HG02642 (cell line): Measurements from ENCODE around the gene C8G.

ENCODE experiments used
- ATAC-seq: cut with Tn5 transposase; IDR thresholded peaks from one replicate; pipeline ENCODE4 v1.9.1; 2021; ENCODE audit warnings: mild to moderate bottlenecking; ENCODE audit not compliant: unreplicated experiment, poor library complexity

C8G gene

GRCh38 chr9:136952321-136952850 is 7.3 kb downstream of the C8G start:
- no peak for ATAC-seq

- ATAC-seq = no peak
These were observed 8.1 kb downstream of the C8G start for GRCh38 chr9:136952876-136953770.

- ATAC-seq = no peak
These were observed 8.8 kb downstream of the C8G start for GRCh38 chr9:136953771-136954269.

- no peak for ATAC-seq
These were observed 9.4 kb downstream of the C8G start for GRCh38 chr9:136954270-136955083.

DNA sequence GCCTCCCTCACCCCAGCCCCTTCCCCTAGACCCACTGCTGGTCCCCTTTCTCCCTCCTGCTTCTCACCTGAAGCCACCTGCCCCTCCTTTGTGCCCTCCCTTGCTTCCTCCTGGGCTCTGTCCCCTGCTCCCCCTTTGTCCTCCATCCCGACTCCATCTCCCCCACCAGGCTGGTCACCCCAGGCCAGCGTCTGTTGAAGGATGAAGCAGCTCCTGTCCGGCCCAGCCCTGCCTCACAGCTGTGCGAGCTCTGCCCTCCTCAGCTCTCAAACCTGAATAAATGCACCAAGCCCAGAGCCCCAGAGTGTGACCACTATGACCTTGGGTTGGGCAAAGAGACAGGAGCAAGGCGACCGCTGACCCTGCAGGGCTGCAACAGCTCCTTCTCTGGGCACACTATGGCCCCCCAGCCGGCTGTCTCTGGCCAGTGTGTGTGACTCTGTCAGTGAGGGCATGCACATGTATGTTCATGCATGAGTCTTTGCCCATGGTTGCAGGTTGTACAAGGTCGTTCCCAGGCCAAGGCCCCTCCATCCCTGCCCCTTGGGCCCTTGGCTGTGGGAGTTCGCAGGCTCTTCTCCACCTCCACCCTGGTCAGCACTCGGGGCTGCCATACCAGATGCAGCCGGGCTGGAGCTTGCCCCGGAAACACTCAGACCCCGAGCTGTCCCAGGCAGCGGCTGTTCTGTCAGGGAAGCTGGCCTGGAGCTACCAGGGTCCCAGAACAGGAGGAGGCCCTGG is 10.3 kb downstream of the C8G start:
- ATAC-seq = no peak

- no peak for ATAC-seq
These were observed 10.9 kb downstream of the C8G start for GRCh38 chr9:136955943-136956335.

DNA sequence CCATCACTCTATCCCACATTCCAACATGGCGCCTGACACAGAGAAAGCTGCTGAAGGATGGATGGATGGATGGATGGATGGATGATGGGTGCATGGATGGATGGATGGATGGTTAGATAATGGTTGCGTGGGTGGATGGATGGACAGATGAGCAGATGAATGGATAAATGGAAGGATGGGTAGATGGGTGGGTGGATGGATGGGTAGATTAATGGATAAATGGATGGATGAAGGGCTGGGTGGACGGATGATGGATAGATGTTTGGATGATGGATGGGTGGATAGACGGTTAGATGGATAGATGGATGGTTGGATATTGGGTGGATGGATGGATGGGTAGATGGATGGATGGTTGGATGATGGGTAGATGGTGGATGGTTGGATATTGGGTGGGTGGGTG is 11.6 kb downstream of the C8G start:
- ATAC-seq = no peak

GRCh38 chr9:136957461-136957860 is 12.4 kb downstream of the C8G start:
- no peak for ATAC-seq

DNA sequence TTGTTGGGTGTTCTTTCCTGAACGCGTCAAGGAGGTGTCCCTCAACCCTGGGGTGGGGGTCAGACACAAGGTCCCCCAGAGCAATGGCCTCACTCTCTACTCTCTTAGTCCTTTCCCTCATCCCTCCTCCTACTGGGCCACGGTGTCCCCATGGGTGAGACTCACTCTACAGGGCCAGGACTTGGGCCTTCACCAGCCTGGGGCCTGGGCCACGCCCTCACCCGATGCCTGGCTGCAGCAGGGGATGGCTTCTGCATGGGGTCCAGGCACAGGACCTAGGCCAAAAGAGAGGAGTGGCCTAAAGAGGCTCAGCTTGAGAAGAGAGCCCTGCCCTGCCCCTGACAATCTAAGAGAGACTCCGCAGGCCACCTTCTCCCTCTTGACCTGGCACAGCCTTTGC is 12.9 kb downstream of the C8G start:
- no peak for ATAC-seq

- no peak for ATAC-seq
These were observed 13.4 kb downstream of the C8G start for GRCh38 chr9:136958473-136958872.

DNA sequence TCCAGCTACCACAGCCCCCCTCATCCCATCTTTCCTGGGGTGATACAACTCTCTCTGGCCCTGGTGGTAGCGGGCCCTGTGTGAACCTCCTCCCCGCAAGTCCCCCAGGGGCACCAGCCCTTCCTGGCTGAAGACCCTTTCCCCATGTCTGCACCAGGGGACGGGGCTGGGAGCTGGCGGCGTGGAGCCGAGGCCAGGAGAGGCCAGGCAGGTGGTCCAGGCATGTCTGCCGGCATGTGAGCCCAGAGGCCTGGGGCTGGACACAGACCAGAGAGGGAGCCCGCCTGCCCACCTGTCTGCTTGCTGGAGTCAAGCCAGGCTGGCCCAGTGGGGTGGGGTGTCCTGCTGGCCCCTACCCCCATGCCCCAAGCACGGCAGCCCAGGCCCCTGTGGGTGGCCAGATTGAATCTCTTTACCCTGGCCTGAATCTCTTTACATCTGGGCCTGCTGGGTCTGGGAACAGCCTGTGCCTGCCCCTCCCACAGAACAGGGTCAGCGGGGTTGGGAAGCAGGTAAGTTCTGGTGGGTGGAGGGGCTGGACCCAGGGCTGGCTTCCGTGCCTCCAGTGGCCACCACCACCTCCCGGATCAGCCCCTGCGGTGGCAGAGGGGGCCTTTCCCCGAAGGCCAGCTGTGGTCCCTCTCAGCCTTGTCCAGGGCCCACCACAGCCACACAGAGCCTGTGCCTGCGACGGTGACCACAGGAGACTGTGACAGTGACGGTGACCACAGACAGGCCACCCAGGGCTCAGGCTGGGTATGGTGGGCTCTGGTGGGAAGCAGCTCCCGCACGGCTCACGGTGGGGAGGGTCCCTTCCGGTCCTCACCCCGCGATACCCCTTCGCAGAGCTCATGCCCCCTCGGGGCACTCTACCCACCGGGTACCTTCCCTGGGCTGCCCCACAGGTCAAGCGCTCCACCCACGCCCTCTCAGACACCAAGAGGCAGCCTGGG is 14.1 kb downstream of the C8G start:
- ATAC-seq = no peak

GRCh38 chr9:136960212-136960937 is 15.3 kb downstream of the C8G start:
- ATAC-seq = no peak

DNA sequence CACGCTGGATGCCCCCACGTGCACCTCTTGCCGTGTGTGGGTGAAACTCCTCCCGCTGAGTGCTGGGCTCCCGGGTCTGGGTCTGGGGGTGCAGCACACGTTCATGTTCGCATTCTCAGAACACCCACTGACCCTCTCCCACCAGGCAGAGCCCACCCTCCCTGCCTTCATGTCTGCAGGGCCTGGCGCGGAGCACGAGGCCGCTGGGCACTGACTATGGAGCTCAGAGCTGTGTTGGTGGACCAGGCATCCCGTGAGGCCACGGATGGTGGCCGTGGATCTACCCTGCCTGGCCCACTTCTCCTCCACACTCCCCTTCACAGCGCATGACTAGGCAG is 15.9 kb downstream of the C8G start:
- no peak for ATAC-seq

- ATAC-seq = no peak
These were observed 16.4 kb downstream of the C8G start for GRCh38 chr9:136961279-136962065.

- ATAC-seq = no peak
These were observed 17.1 kb downstream of the C8G start for GRCh38 chr9:136962163-136962562.

- no peak for ATAC-seq
These were observed 17.7 kb downstream of the C8G start for GRCh38 chr9:136962701-136963248.

GRCh38 chr9:136963341-136963740 is 18.3 kb downstream of the C8G start:
- no peak for ATAC-seq

- no peak for ATAC-seq
These were observed 18.7 kb downstream of the C8G start for GRCh38 chr9:136963751-136964150.
